ENCODE results near the gene ASIC4. TPM values are rescaled to one million over a fixed set of nuclear protein-coding genes. Genes with fewer than 3 reads are reported as not detected.

ASIC4 gene
- total and polyA plus RNA-seq, 7 donors = under 0.01 to 0.07 TPM; not detected in 5

DNA sequence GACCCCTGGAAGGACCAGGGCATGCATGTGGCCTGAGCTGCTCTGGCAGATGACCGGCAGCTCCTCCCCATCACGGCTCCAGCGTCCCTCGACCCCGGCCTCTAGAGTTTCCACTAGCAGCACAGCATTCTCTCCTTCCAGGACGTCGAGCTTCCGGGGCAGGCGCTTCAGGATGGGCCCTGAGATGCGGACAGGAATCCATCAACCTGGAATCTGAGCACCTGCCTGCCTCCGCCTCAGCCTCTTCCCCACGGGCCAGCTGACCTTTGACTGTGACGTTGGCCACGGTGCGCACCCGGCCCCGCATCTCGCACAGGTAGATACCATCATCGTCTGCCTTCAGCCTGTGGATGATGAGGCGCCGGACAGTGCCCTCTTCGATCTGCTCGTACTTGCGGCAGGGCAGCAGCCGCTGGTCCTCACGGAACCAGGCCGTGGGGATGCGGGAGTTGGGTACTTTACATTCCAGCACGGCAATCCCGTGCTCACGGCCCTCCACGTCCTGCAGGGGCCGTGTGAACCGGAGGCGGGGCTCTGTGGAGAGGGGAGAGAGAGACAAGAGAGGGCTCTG is 53.6 kb downstream of the ASIC4 start:
- WGBS, 2 donors = 93% methylated on average over 35 of the region's 35 CpGs
- Histone ChIP-seq H3K27me3 (no peaks in the 10 kb centered on the region), H3K27ac (no peak overlapping the region), H3K4me1 (peaks cover 0 to 15% (median 13%) of the 10 kb centered on the region in 4 donors), H3K9me3 (no peaks in the 10 kb centered on the region), H3K36me3 (peaks cover 0 to 28% (median 2%) of the 10 kb centered on the region in 4 donors), H3K4me3 (no peak overlapping the region)
- TF ChIP-seq EP300 (IDR thresholded peaks at IDR 0.05) = no peak
- no peak for DNase-seq
- intact Hi-C loops (cut with DNase I) = no loop called here

DNA sequence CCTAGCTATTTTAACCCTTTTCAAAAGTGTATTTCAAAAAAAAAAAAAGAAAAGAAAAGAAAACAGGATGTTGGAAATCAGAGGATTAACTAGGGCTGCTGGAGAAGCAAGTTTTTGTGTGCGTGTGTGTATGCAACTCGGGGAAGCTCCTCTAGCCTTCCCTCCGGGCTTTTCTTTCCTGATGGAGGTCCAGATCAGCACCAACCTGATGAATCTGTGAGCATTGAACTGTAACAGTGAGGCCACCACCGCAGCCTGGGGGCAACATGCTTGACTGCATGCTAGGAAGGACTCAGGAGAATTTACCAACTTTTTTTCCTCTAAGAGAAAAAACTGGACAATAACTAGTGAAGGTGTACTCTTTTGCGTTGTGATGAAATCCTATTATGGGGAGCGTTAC is 54.8 kb downstream of the ASIC4 start:
- Histone ChIP-seq H3K27me3 (no peaks in the 10 kb centered on the region), H3K27ac (no peak overlapping the region), H3K36me3 (peaks cover 0 to 17% (median under 1%) of the 10 kb centered on the region in 4 donors), H3K4me1 (peaks cover 0 to 15% (median 13%) of the 10 kb centered on the region in 4 donors), H3K4me3 (no peak overlapping the region), H3K9me3 (no peaks in the 10 kb centered on the region)
- TF ChIP-seq, protein P1, sequence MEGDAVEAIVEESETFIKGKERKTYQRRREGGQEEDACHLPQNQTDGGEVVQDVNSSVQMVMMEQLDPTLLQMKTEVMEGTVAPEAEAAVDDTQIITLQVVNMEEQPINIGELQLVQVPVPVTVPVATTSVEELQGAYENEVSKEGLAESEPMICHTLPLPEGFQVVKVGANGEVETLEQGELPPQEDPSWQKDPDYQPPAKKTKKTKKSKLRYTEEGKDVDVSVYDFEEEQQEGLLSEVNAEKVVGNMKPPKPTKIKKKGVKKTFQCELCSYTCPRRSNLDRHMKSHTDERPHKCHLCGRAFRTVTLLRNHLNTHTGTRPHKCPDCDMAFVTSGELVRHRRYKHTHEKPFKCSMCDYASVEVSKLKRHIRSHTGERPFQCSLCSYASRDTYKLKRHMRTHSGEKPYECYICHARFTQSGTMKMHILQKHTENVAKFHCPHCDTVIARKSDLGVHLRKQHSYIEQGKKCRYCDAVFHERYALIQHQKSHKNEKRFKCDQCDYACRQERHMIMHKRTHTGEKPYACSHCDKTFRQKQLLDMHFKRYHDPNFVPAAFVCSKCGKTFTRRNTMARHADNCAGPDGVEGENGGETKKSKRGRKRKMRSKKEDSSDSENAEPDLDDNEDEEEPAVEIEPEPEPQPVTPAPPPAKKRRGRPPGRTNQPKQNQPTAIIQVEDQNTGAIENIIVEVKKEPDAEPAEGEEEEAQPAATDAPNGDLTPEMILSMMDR (IDR thresholded peaks at IDR 0.05) = no peak
- TF ChIP-seq POLR2A (IDR thresholded peaks at IDR 0.05) (no peak), POLR2AphosphoS5 (IDR thresholded peaks at IDR 0.05) (no peak), EP300 (IDR thresholded peaks at IDR 0.05) (no peak)
- 92 to 93% methylated on average over 6 of the region's 6 CpGs for WGBS, 2 donors
- DNase-seq = no peak
- intact Hi-C loops (cut with DNase I) = no loop called here

DNA sequence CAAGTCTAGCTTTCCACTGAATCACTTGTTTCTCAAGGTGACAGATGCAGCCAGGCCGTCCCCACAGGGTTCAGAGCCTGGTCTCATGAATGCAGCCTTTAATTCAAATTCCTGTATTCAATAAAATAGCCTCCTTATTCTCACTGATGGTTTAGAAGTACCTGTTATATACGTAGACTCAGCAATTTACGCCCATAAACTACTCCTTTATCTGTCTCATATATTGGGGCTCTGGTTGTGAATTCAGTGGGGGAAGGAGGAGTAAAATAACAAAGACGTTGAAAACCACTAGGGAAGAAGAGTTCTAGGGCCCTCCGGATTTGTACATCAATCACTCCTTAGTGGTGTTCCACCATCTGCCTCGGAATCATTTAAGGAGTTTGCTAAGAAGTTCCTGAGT is 55.4 kb downstream of the ASIC4 start:
- no peak for DNase-seq
- Histone ChIP-seq H3K27me3 (no peaks in the 10 kb centered on the region), H3K36me3 (peaks cover 0 to 11% (median 0%) of the 10 kb centered on the region in 4 donors), H3K4me1 (peaks cover 0 to 15% (median 13%) of the 10 kb centered on the region in 4 donors), H3K9me3 (no peaks in the 10 kb centered on the region), H3K27ac (peak overlapping the region in 3 of 4 donors; percentile 87 to 91 (median 88)), H3K4me3 (peak overlapping the region in 2 of 4 donors; percentile 66)
- WGBS, 2 donors = 91 to 93% methylated on average over 6 of the region's 6 CpGs
- TF ChIP-seq POLR2AphosphoS5 (IDR thresholded peaks at IDR 0.05) (no peak), POLR2A (IDR thresholded peaks at IDR 0.05) (no peak), EP300 (IDR thresholded peaks at IDR 0.05) (no peak)
- TF ChIP-seq, protein P1 (IDR thresholded peaks at IDR 0.05) = no peak
- intact Hi-C loops (cut with DNase I) = loop anchor here (2.0 kb wide), 1 partner anchor 73 kb away; no protein-coding TSS in a partner anchor

DNA sequence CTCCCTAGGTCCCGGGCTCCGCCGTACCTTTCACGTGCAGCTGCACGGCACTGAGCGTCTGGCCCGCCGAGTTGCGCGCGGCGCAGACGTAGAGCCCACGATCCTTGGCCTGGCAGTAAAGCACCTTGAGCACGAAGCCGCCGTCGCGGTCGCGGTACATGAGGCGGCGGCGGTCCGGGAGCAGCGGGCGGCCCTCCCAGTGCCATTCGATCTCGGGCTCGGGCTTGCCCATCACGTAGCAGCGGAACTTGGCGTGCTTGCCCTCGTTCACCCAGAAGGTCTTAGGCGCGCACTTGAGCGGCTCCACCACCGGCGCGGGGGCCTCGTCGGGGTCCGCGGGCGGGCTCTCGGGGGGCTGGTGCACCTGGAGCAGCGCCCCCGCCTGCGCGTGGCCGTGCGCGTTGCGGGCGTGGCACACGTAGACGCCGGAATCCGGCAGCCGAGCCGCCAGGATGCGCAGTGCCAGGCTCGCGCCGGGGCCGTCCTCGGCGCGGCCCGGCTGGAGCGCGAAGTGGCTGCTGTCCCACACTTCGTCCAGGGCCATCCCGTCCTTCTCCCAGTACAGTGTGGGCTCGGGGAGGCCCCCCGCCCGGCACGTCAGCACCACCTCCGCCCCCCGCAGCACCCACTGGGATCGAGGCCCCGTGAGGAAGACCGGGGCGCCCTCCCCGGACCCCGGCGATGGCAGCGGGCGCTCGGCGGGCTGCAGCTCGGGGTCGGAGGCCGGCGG is 56.1 kb downstream of the ASIC4 start:
- 17 to 20% methylated on average over 95 of the region's 95 CpGs for WGBS, 2 donors
- peaks cover 0 to 4% (median 0%) of the 10 kb centered on the region in 3 donors for H3K27me3 ChIP-seq
- no peak for DNase-seq
- peaks cover 0 to 15% (median 13%) of the 10 kb centered on the region in 4 donors for H3K4me1 ChIP-seq
- no peaks in the 10 kb centered on the region for H3K9me3 ChIP-seq
- TF ChIP-seq POLR2A (IDR thresholded peaks at IDR 0.05) = no peak
- peak; percentile 28 to 57 (median 48) for TF ChIP-seq POLR2AphosphoS5 (IDR thresholded peaks at IDR 0.05)
- peak overlapping the region; percentile 86 to 91 (median 88) for H3K27ac ChIP-seq
- H3K36me3 ChIP-seq = peaks cover 0 to 7% (median 0%) of the 10 kb centered on the region in 4 donors
- intact Hi-C loops (cut with DNase I) = loop anchor here (2.0 kb wide), 1 partner anchor 72 kb away; no protein-coding TSS in a partner anchor
- H3K4me3 ChIP-seq = peak overlapping the region; percentile 66 to 69 (median 68)

DNA sequence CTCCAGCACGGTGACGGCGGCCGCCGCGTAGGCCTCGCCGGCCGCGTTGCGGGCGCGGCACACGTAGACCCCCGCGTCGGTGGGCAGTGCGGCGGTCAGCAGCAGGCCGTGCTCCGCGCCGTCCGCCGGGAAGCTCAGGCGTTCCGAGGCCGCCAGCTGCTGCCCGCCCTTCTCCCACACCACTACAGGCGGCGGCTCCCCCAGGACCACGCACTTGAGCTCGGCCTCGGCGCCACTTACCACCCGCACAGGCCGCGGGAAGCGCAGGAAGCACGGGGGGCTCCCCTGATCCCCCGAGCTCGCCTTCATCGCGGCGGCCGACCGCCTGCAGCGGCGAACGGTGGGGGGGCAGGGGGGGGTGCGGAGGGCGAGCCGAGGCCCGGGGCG is 56.6 kb downstream of the ASIC4 start:
- TF ChIP-seq POLR2A (IDR thresholded peaks at IDR 0.05) (no peak), POLR2AphosphoS5 (IDR thresholded peaks at IDR 0.05) (no peak), EP300 (IDR thresholded peaks at IDR 0.05) (no peak)
- TF ChIP-seq, protein P1 (IDR thresholded peaks at IDR 0.05) = no peak
- intact Hi-C loops (cut with DNase I) = loop anchor here (1.0 to 2.0 kb wide), 2 partner anchors 26 to 72 kb away; partner anchors contain the start of gene STK11IP
- 1% methylated on average over 55 of the region's 55 CpGs for WGBS, 2 donors
- Histone ChIP-seq H3K9me3 (no peaks in the 10 kb centered on the region), H3K36me3 (peaks cover 0 to 7% (median 0%) of the 10 kb centered on the region in 4 donors), H3K27me3 (peaks cover 0 to 10% (median 0%) of the 10 kb centered on the region in 3 donors), H3K27ac (peak overlapping the region; percentile 86 to 91 (median 88)), H3K4me3 (peak overlapping the region; percentile 66 to 69 (median 68)), H3K4me1 (peaks cover 0 to 15% (median 13%) of the 10 kb centered on the region in 4 donors)
- DNase-seq = no peak
